Measurements from ENCODE around the gene ST3GAL5.

Gene ST3GAL5

DNA sequence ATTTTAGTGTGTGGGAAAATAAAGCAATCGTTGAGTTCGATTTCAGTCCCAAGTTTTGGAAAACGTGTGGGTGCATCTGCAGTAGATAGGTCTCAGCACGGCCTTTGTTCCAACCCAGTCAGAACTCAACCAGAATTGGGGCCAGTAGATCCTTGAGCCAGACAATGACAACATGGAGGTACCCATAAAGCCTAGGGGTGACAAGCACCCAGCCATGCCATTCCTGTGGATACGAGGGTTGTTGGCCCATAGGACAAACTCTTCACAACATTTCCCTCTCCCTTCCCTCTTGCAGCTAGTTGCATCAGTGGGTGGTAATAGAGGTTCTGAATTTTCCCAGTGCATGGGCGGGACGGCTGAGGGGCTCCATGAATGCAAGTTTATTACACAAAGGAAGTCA lies 60.1 kb downstream of the ST3GAL5 start:
- DNase-seq = no peak

DNA sequence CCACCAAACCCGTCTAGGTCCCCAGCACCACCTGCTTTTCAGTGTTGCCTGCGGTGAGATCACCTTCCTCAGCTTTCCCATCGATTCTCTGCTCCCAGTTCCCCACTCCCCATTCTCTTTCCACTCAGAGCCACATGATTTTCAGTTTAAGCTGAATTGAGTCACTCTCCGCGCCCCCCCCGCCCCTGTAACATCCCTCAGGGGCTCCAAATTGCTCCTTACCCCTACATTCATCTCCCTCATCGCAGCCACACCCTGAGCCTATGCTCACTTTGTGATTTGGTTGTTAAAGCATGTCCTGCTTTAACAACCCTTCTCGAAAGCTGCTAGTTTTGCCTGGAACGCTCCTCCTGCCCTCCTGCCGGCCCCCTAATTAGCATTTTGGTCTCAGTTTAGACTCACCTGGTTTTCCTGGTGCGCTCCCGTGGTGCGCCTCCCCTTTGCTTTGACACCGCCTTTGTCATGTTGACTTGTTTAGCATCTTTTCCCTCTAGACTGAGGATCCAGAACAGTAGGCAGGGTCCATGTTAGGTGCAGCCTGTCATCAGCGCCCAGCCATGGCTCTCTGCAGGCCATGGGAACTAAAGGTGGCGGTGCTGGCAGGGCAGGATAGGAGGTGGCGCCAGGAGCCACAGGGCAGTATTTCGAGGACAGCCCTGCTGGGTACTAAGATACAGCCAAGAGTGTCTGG lies 60.8 kb downstream of the ST3GAL5 start:
- DNase-seq = no peak

DNA sequence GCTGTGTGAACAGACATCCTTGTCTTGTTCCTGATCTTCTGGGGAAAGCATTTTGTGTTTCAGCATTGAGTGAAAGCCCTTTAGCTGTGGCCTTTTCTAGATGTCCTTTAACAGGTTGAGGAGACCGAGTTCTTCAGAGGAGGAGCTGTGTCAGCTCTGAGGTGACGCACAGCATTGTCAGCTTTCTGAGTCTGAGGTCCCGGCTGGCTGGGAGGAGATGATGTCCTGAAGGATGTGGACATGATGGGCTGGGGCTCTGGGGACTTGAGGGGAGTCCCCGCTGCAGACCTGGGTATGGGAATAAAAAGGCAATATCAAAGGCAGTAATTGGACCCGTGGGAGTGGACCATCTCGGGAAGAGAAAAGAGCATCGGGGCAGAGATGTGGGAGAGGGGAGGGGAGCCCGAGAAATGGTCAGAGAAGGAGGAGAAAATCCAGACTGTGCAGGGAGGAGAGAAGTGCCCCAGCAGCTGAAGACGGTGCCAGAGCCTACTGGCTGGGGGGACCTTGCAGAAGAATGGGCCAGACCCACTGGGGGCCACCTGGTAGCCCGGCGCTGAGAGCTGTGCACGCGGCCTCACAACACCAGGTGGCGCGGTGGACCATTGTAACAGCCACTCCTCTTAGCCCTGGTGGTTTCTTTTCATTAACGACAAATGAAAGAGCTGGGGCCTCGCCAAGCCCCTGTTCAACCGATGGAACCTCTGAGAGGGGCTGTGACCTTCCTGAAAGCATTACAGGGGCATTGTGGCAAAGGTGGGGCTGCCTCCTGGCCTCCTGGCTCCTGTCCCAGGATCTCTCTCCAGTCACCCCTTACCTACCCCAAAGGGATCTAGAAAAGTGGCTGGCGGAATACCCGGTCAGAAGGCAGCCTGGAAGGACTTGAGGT lies 61.6 kb downstream of the ST3GAL5 start:
- DNase-seq = peak; percentile 60

DNA sequence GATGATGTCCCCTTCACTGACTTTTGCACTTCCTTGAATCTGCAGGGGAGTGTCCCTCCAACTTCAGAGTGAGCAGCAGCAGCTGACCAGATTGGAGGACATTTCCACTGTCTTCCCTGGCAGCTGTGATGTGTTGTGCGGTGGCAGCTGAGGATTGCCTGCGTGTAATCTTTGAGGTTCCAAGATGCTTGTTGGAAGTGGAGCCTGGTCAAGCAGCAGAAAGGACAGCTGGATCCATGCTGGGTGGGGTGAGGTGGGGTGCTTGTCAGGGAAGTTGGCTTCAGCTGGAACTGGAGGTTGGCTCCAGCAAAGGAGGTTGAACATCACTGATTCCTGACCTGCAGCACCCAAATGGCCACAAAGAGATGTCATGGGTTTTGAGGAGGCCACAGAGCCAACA lies 64.8 kb downstream of the ST3GAL5 start:
- no peak for DNase-seq

DNA sequence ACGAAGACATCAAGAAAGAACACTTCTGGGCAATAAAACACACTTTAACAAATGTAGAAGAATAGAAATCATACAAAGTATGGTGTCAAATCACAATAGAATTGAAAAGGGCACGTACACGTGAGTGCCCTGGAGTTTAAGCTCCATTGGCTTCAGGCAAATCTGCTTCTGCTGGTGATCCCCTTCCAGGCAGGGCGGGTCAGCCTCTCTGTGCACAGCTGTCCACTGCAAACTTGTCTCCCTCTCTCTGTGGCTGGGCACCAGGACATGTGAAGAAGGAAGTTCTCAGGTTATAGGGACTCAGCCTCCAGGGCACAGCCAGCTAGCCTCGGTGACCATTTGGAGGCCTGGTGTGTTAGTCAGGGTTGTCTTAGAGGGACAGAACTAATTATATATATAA lies 66.0 kb downstream of the ST3GAL5 start:
- DNase-seq = no peak

DNA sequence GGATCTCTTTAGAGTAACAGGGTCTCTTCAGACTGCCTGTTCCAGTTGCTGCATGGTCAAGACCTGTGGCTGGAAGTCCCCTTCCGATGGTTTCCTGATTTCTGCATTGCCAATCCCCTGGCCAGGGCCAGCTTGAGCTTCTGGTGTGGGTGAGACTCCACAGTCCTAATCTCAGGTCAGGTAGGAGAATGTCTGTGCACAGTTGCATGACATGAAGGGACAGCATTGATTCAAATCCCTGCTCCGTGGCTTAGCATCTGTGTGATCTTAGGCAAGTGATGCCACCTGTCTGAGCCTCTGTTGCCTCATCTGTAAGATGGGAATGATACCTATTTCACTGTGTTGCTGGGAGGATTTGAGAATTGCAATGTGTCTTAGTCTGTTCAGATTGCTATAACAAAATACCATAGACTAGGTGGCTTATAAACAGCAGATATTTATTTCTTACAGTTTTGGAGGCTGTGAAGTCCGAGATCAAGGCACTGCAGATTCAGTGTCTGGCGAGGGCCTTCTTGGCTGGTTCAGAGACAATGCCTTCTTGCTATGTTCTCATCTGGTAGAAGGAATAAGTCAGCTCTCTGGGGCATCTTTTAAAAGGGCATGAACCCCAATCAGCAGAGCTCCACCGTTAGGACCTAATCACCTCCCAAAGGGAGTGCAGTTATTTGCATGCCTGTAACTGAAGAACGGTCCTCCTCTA lies 68.8 kb downstream of the ST3GAL5 start:
- no peak for DNase-seq

DNA sequence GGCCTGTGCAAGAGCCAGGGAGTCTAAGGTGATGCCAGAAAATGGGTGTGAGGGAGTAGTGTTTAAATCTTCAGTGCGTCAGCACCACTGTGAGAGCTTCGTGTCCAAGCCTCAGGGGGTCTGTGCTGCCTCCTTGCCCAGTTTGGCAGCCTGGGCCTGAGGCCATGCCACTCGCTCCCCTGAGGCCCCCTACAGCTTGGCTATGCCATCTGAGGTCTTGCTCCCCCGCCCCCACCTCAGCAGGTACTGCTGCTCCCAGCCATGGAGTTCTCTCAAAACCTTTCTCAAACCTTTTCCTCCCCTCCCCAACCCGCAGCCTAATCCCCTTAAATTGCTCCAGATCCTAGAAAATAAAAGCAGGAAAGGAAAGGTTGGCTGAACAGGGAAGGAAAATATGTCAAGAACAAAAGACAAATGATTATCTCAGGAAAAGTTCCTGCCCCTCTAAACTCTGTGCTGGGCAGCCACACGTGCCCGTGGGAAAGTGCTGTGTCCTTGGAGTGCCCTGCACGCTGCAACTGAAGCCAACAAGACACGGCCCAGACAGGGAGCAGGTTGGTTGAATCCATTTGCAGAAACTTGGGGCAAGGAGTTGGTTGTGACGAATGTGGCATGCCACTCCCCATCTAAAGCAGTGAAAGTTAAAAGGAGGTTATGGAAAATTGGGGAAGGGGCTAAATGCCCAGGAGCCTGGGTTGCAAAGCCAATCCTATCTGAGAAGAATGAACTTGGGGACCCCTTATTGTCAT lies 73.8 kb downstream of the ST3GAL5 start:
- no peak for DNase-seq

DNA sequence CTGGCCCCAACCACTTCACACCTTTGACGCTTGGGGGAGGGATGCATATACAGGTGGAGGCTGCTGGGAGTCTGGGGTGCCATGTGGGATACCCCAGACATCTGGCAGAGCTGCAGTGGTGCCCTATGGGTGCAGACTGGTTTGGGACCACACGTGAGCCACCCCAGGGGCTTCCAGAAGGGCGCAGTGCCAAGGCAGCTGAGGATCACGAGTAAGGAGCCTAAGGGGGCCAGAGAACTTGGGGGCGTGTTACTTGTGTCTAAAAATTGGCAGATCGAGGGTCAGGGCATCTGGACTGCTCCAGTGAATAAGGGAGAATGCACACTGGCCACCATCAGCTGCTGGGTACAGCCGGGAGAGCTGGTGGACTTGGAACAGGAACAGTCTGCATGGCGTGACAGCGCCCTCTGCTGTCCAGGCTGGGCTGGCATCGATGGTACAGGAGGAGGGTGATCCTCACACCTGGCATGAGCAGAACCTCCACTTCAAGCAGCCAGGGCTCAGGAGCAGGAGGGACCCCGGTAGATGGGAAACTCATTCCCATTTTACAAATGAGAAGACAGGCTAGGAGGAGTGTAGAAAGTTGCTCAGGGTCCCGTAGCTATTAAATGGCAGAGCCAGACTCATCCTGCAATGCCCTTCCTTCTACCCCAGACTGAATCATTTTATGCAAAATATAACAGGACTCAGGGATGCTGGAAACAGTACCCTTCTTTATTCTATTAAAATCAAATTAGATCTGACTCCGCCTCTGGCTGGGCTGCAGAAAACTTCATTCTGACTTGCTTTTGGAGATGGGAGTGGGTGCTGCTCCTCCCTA lies 74.6 kb downstream of the ST3GAL5 start:
- peak; percentile 87 for DNase-seq

DNA sequence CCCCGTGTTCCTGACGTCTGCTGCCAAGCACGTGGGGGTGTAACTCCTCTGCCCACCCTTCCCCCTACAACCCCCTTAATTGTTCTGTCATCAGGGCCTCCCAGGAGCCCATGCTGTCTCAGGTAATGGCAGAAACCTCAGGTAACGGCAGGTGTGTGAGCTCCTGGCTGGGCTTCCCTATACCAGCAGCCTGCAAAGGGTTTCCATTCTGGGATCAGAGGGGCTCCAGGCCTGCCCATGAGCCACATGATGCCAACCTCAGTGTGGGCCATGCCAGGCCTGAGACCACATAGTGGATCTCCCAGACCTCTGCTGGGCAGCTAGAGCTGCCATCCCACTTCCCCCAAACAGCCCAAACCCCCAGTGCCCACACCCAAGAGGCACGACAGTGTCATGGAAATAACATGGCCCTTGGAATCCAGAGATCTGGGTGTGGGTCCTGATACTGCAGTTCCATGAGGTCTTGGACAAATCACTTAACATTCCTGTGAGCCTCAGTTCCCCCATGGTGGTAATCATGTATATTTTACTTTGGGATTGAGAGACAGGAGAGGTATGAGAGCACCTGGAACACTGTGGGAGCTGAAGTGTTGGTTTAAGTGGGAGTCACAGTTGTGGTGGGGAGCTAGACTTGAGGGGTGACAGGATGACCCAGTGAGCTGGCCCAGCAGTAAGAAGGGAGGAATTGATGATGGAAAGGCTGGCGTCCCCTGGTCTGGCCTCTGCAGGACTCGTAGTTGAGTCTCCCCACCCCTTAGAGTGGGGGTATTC lies 75.4 kb downstream of the ST3GAL5 start:
- DNase-seq = no peak

DNA sequence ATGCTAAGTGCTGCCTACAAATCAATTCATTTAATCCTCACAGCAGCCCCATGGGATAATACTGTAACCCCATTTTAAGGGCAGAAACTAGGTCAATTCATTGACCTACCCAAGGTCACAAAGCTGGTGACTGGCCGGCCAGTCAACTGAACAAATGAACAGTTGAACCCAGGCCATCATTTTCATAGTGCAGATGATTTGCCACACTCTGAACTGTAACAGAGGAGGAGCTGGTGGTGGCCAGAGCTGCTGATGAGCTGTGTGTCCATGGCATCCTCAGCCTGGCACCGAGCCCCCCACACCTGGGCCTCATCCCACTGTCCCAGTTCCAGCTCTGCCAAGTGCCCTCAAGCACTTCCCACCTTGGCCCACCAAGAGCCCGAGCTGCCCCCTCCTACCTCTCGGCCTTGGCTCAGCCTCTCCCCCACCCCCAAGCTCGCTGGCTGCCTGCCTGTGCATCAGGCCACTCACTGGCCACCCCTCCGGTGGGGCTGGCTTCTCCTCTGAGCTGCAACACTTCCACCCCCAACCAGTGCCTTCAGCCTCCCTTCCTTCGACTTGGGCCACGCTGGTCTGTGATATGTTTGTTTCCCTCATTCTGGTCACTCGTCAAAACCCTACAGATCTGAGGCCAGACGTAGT lies 76.6 kb downstream of the ST3GAL5 start:
- no peak for DNase-seq

DNA sequence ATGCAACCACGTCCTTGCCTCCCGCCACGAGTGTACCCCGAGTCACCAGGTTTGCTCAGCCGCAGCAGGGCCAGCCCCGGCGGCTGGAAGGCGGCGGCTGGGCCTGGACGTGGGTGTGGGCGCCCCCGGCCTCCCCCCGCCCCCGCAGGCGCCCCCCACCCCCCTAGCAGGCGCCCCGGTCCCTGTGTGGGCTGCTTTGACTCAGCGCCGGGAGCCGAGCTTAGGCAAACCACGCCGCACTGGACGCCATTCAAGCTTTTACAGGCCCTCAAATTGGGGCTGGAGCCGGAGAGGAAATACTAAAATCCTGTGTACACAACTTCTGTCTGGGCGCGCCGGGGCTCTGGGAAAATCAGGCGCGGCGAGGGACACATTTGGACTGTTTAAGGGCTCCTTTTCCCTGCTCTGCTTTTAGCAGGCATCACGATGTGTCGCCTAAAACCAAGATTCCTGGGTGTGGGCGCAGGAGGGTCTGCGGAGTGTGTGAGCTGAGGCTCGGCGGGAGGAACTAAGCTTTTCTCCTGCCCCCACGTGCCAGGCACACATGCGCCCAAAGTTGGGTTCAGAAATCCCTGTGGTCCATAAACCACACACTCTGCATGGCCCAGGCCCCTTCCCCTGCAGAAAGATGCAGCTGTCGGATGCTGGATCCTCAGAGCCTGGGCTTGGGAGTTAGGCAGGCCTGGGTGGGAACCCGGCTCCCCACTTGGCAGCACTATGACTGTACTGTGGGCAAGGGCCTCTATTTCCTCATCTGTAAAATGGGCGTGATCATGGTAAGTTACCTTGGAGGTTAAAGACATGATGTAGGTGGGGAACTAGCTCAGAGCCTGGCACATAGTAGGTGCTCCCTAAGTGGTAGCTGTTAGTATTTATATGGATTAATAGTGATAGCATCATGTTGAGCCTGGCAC lies 77.4 kb downstream of the ST3GAL5 start:
- no peak for DNase-seq

DNA sequence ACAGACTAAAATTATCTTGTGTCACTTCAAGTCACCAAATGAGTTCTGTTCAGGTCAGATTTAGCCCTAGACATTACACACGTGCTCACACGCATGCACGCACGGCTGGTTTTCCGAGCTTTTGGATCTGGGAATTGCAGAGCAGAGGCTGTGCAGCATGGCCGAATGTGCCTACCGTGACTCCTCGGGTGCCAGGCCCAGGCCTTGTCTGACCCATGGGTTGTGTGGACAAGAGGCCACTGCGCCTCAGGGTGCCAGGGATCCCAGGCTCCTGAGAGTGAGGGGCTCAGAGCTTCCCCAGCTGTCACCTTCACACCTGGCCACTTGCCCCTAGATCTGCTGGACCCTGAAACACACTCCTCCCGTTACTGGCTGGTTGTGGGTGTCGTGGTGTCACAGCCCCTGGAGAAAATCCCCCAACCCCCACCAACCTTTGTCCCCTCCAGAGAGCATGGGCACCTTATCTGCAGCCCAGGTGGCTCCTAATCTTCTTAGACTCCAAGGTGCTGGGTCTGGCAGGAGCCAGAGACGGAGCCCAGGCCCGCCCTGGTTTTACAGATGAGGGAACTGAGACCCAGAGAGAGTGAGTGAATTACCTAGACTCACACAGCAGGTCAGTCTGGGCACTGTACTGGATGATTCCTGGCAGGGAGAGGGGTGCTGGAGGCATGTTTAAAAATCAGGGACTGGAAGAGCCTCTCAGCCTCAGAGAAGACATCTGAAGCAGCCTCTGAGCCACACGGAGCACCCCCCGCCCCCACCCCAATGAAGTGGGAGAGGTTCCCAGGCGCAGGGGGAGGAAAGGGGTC lies 78.2 kb downstream of the ST3GAL5 start:
- no peak for DNase-seq

DNA sequence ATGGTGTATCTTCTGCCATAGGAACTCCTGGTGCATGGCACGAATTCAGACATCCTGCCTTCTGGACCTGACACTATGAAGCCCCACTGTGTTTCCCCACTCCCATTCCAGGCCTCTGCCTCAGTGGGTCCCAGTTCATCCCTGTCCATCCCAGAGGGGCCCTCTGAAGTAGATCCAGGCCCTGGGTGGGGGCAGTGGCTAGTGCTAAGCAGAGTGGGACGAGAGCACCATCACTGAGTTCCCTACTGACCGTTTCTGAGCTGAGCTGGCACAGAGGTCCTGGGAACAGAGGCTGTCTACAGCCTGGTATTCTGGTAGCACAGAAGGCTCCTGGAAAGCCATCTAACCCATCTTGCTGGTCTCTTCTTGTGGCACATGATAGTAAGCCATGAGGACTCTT lies 81.0 kb downstream of the ST3GAL5 start:
- DNase-seq = no peak

DNA sequence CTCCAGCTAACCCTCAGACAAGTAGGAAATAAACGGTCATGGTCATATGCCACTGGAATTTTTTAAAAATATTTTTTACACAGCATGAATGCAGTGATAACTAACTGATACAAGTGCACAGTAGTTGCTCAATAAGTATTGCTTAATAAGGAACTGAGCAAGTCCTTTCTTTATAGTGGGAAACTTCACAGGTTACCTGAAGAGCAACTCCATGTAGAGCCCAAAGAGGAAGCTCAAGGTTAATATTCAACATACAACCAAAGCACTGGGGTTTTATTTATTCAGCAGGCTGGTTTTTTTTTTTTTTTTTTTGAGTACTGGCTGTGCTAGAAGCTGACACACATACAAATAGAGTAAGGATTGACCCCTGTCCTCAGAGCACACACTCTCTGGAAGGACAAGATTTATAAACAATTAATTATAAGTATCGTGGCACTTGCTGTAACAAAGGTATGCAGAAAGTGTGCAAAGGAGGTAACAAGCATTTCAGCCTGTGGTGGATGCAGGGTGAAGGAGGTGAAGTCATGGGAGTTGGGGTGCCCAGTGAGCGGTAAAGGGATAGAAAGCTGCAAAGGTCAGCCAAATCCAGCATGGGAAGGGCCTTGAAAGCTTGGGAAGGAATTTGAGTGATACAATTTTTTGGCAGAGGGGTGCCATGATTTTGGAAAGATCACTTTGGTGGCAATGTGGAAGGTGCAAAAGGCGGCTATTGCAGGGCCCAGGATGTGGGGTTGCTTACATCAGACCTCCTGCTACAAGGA lies 82.3 kb downstream of the ST3GAL5 start:
- peak; percentile 15 for DNase-seq

DNA sequence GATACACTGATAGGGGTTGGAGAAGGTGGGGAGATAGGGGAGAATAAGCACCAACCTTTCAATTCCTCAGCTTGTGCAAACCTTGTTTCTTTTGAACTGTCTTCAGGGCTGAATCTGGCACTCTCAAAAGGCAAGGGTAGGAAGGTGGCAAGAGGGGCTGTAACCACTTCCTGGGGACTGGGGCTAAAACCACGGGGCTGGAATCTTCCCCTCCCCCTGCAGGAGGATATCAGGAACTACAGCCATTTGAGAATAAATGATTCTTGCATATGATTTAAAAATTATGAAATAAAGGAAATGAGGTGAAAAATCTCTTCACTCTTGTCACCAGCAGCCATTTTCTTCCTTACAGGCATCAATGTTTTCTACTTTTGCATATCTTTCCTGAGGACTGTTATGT lies 84.2 kb downstream of the ST3GAL5 start:
- peak; percentile 13 for DNase-seq

DNA sequence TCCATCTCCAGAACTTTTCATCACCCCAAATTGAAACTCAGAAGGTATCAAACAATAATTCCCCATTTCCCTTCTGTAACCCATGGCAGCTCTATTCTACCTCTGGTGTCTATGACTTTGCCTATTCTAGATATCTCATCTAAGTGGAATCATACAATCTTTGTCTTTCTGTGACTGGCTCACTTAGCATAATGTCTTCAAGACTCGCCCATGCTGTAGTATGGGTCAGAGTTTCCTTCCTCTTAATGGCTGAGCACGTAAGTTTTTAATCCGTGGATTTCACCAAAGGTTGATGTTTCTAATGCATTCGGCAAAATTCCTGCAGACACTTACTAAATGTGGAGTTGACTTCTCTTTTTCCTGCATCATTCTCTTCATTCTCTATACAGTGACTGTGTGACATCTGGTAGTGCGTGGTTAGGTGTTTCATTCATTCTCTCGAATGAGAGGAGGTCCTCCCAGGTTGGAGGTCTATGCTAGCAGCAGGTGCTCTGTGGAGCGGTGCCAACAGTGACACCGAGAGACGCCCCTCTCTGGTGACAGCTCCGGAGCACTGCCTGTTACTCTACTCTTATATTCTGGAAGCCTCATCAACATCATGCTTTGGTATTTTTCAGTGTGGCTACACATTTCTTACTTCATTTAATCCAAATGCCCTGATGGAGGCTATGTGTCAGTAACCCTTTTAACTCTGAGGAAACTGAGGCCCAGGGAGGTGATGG lies 84.9 kb downstream of the ST3GAL5 start:
- DNase-seq = no peak
